Ecto neural progenitor cell (in vitro differentiated cells): Measurements from ENCODE around the gene TELO2.

Experiments used
- DNase-seq: peaks from one replicate; pipeline ENCODE4 v3.0.0-alpha.2; 2018; ENCODE audit warnings: low spot score

TELO2 gene

GRCh38 chr16:1498899-1499676 lies 5.9 kb downstream of the TELO2 start:
- no peak for DNase-seq

- no peak for DNase-seq
Measured at GRCh38 chr16:1499756-1500464, 6.8 kb downstream of the TELO2 start.

GRCh38 chr16:1500465-1501150 lies 7.4 kb downstream of the TELO2 start:
- no peak for DNase-seq

GRCh38 chr16:1501630-1502029 lies 8.5 kb downstream of the TELO2 start:
- no peak for DNase-seq

- no peak for DNase-seq
Measured at GRCh38 chr16:1502092-1503004, 9.2 kb downstream of the TELO2 start.

GRCh38 chr16:1503110-1503955 lies 10.2 kb downstream of the TELO2 start:
- DNase-seq, result no peak

GRCh38 chr16:1505073-1505844 lies 12.1 kb downstream of the TELO2 start:
- DNase-seq, result no peak

GRCh38 chr16:1505912-1506311 lies 12.8 kb downstream of the TELO2 start:
- no peak for DNase-seq

GRCh38 chr16:1506494-1507213 lies 13.5 kb downstream of the TELO2 start:
- DNase-seq, result no peak

- DNase-seq, result no peak
Measured at GRCh38 chr16:1508494-1509187, 15.5 kb downstream of the TELO2 start.

GRCh38 chr16:1509307-1510221 lies 16.4 kb downstream of the TELO2 start:
- DNase-seq, result no peak

GRCh38 chr16:1510272-1510671 lies 17.1 kb downstream of the TELO2 start:
- DNase-seq, result no peak

GRCh38 chr16:1510941-1511351 lies 17.8 kb downstream of the TELO2 start:
- no peak for DNase-seq

- no peak for DNase-seq
Measured at GRCh38 chr16:1511662-1512569, 18.8 kb downstream of the TELO2 start.

- DNase-seq, result no peak
Measured at GRCh38 chr16:1512774-1513173, 19.6 kb downstream of the TELO2 start.

- DNase-seq, result no peak
Measured at GRCh38 chr16:1514507-1514906, 21.3 kb downstream of the TELO2 start.
